HG03066 (cell line): ENCODE data around the gene TMEM132E.

Experiments used
- ATAC-seq: cut with Tn5 transposase; IDR thresholded peaks from one replicate; pipeline ENCODE4 v1.9.1; 2021; ENCODE audit warnings: low read depth; ENCODE audit not compliant: unreplicated experiment

The TMEM132E gene

GRCh38 chr17:34654276-34654880 is 75.0 kb downstream of the TMEM132E start:
- no peak for ATAC-seq

GRCh38 chr17:34654881-34655276 is 75.5 kb downstream of the TMEM132E start:
- ATAC-seq = no peak

- no peak for ATAC-seq
Measured at GRCh38 chr17:34656801-34657200, 77.4 kb downstream of the TMEM132E start.

GRCh38 chr17:34658811-34659560 is 79.6 kb downstream of the TMEM132E start:
- no peak for ATAC-seq

GRCh38 chr17:34663714-34664113 is 84.3 kb downstream of the TMEM132E start:
- no peak for ATAC-seq

GRCh38 chr17:34665150-34665806 is 85.9 kb downstream of the TMEM132E start:
- ATAC-seq = no peak

- ATAC-seq = no peak
Measured at GRCh38 chr17:34665819-34666763, 86.7 kb downstream of the TMEM132E start.

- ATAC-seq = no peak
Measured at GRCh38 chr17:34667656-34668055, 88.3 kb downstream of the TMEM132E start.

- no peak for ATAC-seq
Measured at GRCh38 chr17:34668206-34668605, 88.8 kb downstream of the TMEM132E start.

GRCh38 chr17:34669511-34669910 is 90.1 kb downstream of the TMEM132E start:
- ATAC-seq = no peak

GRCh38 chr17:34670618-34671017 is 91.2 kb downstream of the TMEM132E start:
- ATAC-seq = no peak

- no peak for ATAC-seq
Measured at GRCh38 chr17:34671191-34671590, 91.8 kb downstream of the TMEM132E start.

GRCh38 chr17:34672176-34672785 is 92.9 kb downstream of the TMEM132E start:
- ATAC-seq = no peak

- no peak for ATAC-seq
Measured at GRCh38 chr17:34673516-34673915, 94.1 kb downstream of the TMEM132E start.

GRCh38 chr17:34673995-34674890 is 94.9 kb downstream of the TMEM132E start:
- ATAC-seq = no peak

GRCh38 chr17:34675143-34675542 is 95.8 kb downstream of the TMEM132E start:
- no peak for ATAC-seq

GRCh38 chr17:34675605-34676004 is 96.2 kb downstream of the TMEM132E start:
- no peak for ATAC-seq

- no peak for ATAC-seq
Measured at GRCh38 chr17:34680151-34680550, 100.8 kb downstream of the TMEM132E start.

- no peak for ATAC-seq
Measured at GRCh38 chr17:34682305-34682704, 102.9 kb downstream of the TMEM132E start.
